Adrenal gland (tissue), 12 donors: ENCODE data around the gene BMP6. TPM values are rescaled to one million over a fixed set of nuclear protein-coding genes. Genes with fewer than 3 reads are reported as not detected.
A peak's percentile ranks its signal among the peaks of the same experiment; 100 is the strongest.

Experiments
- DNase-seq, 7 donors: peaks; one replicate each; pipeline ENCODE4 v3.0.0-alpha.2; 2019 to 2020
- H3K27ac ChIP-seq, 5 donors: fragments of 200-600 bp; sonication (generic) in 4 of 5; 1 replicate in 3 of 5; 2 replicates in 2 of 5; pipeline versions ENCODE4 v1.5.1 to v1.8.0; 2016 to 2020; ENCODE audit warnings: mild to moderate bottlenecking in 1 of 5
- H3K27me3 ChIP-seq: fragments of 200-600 bp; 2 replicates; pipeline ENCODE4 v1.8.0; 2021
- H3K36me3 ChIP-seq, 2 donors: fragments of 200-600 bp; replicated peaks in 1 of 2; 1 replicate in 1 of 2; 2 replicates in 1 of 2; pipeline versions ENCODE4 v1.5.1 to v1.8.0; 2018 to 2022
- H3K4me1 ChIP-seq, 2 donors: fragments of 200-600 bp; replicated peaks in 1 of 2; 1 replicate in 1 of 2; 2 replicates in 1 of 2; pipeline versions ENCODE4 v1.5.1 to v1.8.0; 2018 to 2021
- H3K4me3 ChIP-seq, 4 donors: fragments of 200-600 bp; sonication (generic) in 3 of 4; one replicate each; pipeline ENCODE4 v1.5.1; 2016 to 2018
- H3K9me3 ChIP-seq, 3 donors: fragments of 200-600 bp; sonication (generic) in 1 of 3; replicated peaks in 1 of 3; 1 replicate in 2 of 3; 2 replicates in 1 of 3; pipeline versions ENCODE4 v1.5.1 to v1.8.0; 2016 to 2021
- CTCF ChIP-seq, 6 experiments: fragments of 450-650 bp in 4 of 6; fragments of 200-600 bp in 2 of 6; sonication (generic) in 1 of 6; IDR thresholded peaks; 1 replicate in 5 of 6; 2 replicates in 1 of 6; pipeline versions ENCODE4 v1.5.1 to v1.8.0; 2016 to 2021; ENCODE audit warnings: antibody characterized with exemption in 6 of 6, mild to moderate bottlenecking in 2 of 6, moderate library complexity in 1 of 6
- POLR2A ChIP-seq, 2 donors: fragments of 450-650 bp; IDR thresholded peaks; one replicate each; pipeline ENCODE4 v1.6.1; 2017; ENCODE audit warnings: antibody characterized with exemption in 2 of 2, mild to moderate bottlenecking in 2 of 2, moderate library complexity in 1 of 2
- WGBS, 4 donors: extraction: QIAGEN DNeasy Blood & Tissue Kit in 2 of 4; methylation state at CpG; one replicate each; pipeline versions ENCODE4 v1.1.5 to v1.1.7; 2013 to 2017; 5-methylcytosine and 5-hydroxymethylcytosine counted together
- intact Hi-C, 2 donors: fragments of 100-400 bp; cut with DNase I; formaldehyde crosslinking; loops; one replicate each; pipeline versions ENCODE4 v1.14.1 to v1.15.0; 2022 to 2023
- polyA plus RNA-seq, 3 donors: library from polyadenylated mRNA; stranded (reverse); fragments of 200-250 nt in 2 of 3; fragments of 350-450 nt in 1 of 3; fragmentation: Illumina TruSeq in 1 of 3; extraction: RNeasy Lipid Tissue Mini Kit (QIAGEN cat#74804) in 1 of 3; gene quantifications; one replicate each; pipeline ENCODE4 v1.2.3, GENCODE V29; 2013 to 2014
- total RNA-seq, 9 donors: library from RNA; depleted of rRNA in 4 of 9; stranded (reverse); fragments of >200 nt in 4 of 9; fragments of 120-200 nt in 1 of 9; fragmentation: NEBNext Ultra II Directional in 1 of 9; extraction: Animal tissue kit (Norgen Biotek cat#: 25700) in 1 of 9; gene quantifications; one replicate each; pipeline versions ENCODE4 v1.1.0 to v1.2.4, GENCODE V29; 2013 to 2023
- donor health status: healthy with polysubstance abuse.
- donor health status: Bipolar disorder and iron deficiency.
- donor health status: DM: yes; HTN: yes; CAD: no.
- donor health status: DM: no; HTN: no; CAD: no.
- donor health status: DM: no; HTN: no; CAD: no.
- donor health status: DM: yes; HTN: yes; CAD: no.

The BMP6 gene
- total and polyA plus RNA-seq, 12 donors: 1.4 to 17.0 (median 4.2) TPM

- H3K36me3 ChIP-seq: no peaks in the 10 kb centered on the region
- TF ChIP-seq CTCF (IDR thresholded peaks at IDR 0.05) (no peak), POLR2A (IDR thresholded peaks at IDR 0.05) (no peak)
- H3K9me3 ChIP-seq: no peaks in the 10 kb centered on the region
- WGBS, 4 donors: 79 to 94% (median 84%) methylated on average over 17 to 18 of the region's 18 CpGs
- no peaks in the 10 kb centered on the region for H3K4me1 ChIP-seq
- intact Hi-C loops: loop anchor here in 1 of 2 donors (10.0 kb wide), 1 partner anchor 170 kb away; no protein-coding TSS in a partner anchor
- H3K4me3 ChIP-seq: no peak overlapping the region
- peak overlapping the region in 1 of 5 donors; percentile 45 for H3K27ac ChIP-seq
- DNase-seq: peak in 3 of 7 donors; percentile 18 to 68 (median 26)
- peaks cover 4% of the 10 kb centered on the region for H3K27me3 ChIP-seq
Observed at GRCh38 chr6:7734707-7735383, 8.9 kb downstream of the BMP6 start.

GRCh38 chr6:7737106-7737505 lies 11.2 kb downstream of the BMP6 start:
- Histone ChIP-seq H3K9me3 (no peaks in the 10 kb centered on the region), H3K36me3 (no peaks in the 10 kb centered on the region), H3K4me1 (no peaks in the 10 kb centered on the region), H3K27ac (no peak overlapping the region), H3K4me3 (no peak overlapping the region), H3K27me3 (peaks cover 4% of the 10 kb centered on the region)
- intact Hi-C loops: loop anchor here in 1 of 2 donors (10.0 kb wide), 1 partner anchor 168 kb away; no protein-coding TSS in a partner anchor
- 93 to 100% (median 96%) methylated on average over 3 of the region's 3 CpGs for WGBS, 4 donors
- TF ChIP-seq POLR2A (IDR thresholded peaks at IDR 0.05) (no peak), CTCF (IDR thresholded peaks at IDR 0.05) (no peak)
- no peak for DNase-seq

GRCh38 chr6:7737867-7738266 lies 12.0 kb downstream of the BMP6 start:
- Histone ChIP-seq H3K27ac (no peak overlapping the region), H3K9me3 (no peaks in the 10 kb centered on the region), H3K4me3 (no peak overlapping the region), H3K4me1 (no peaks in the 10 kb centered on the region), H3K27me3 (peaks cover 4% of the 10 kb centered on the region), H3K36me3 (no peaks in the 10 kb centered on the region)
- WGBS, 4 donors: 91 to 95% (median 93%) methylated on average over 2 of the region's 2 CpGs
- TF ChIP-seq POLR2A (IDR thresholded peaks at IDR 0.05) (no peak), CTCF (IDR thresholded peaks at IDR 0.05) (no peak)
- intact Hi-C loops: loop anchor here in 1 of 2 donors (10.0 kb wide), 1 partner anchor 167 kb away; no protein-coding TSS in a partner anchor
- DNase-seq: no peak

- Histone ChIP-seq H3K27me3 (no peaks in the 10 kb centered on the region), H3K9me3 (no peaks in the 10 kb centered on the region), H3K4me3 (no peak overlapping the region), H3K27ac (no peak overlapping the region), H3K36me3 (no peaks in the 10 kb centered on the region), H3K4me1 (no peaks in the 10 kb centered on the region)
- intact Hi-C loops: no loop called here
- 83 to 90% (median 86%) methylated on average over 10 of the region's 10 CpGs for WGBS, 4 donors
- no peak for TF ChIP-seq CTCF (IDR thresholded peaks at IDR 0.05)
- TF ChIP-seq POLR2A (IDR thresholded peaks at IDR 0.05): no peak
- DNase-seq: no peak
Observed at GRCh38 chr6:7742223-7742785, 16.4 kb downstream of the BMP6 start.
